Spleen (tissue), 11 donors: ENCODE data around the gene VSIG2. TPM values are rescaled to one million over a fixed set of nuclear protein-coding genes. Genes with fewer than 3 reads are reported as not detected.
A peak's percentile ranks its signal among the peaks of the same experiment; 100 is the strongest.

Source experiments
- DNase-seq: peaks from one replicate; pipeline ENCODE4 v3.0.0-alpha.2; 2020
- H3K27ac ChIP-seq, 8 donors: fragments of 200-600 bp; sonication (generic) in 7 of 8; 1 replicate in 4 of 8; 2 replicates in 4 of 8; pipeline versions ENCODE4 v1.5.0 to v1.8.0; 2016 to 2021; ENCODE audit warnings: inconsistent platforms in 4 of 8, mild to moderate bottlenecking in 4 of 8, moderate library complexity in 1 of 8
- H3K27me3 ChIP-seq, 7 donors: fragments of 200-600 bp; sonication (generic) in 6 of 7; replicated peaks in 1 of 7; 1 replicate in 4 of 7; 2 replicates in 3 of 7; pipeline versions ENCODE4 v1.5.0 to v1.8.0; 2016 to 2021; ENCODE audit warnings: inconsistent platforms in 3 of 7, mild to moderate bottlenecking in 1 of 7
- H3K36me3 ChIP-seq, 6 donors: fragments of 200-600 bp; sonication (generic) in 5 of 6; 1 replicate in 4 of 6; 2 replicates in 2 of 6; pipeline versions ENCODE4 v1.5.0 to v1.8.0; 2016 to 2021; ENCODE audit warnings: inconsistent platforms in 2 of 6
- H3K4me1 ChIP-seq, 6 donors: fragments of 200-600 bp; sonication (generic) in 5 of 6; 1 replicate in 3 of 6; 2 replicates in 3 of 6; pipeline versions ENCODE4 v1.5.0 to v1.8.0; 2016 to 2021; ENCODE audit warnings: inconsistent platforms in 3 of 6
- H3K4me3 ChIP-seq, 8 donors: fragments of 200-600 bp; sonication (generic) in 7 of 8; 1 replicate in 4 of 8; 2 replicates in 4 of 8; pipeline versions ENCODE4 v1.5.0 to v1.8.0; 2016 to 2021; ENCODE audit warnings: inconsistent platforms in 4 of 8, mild to moderate bottlenecking in 4 of 8, moderate library complexity in 2 of 8
- H3K9me3 ChIP-seq, 8 donors: fragments of 200-600 bp; sonication (generic) in 7 of 8; 1 replicate in 4 of 8; 2 replicates in 4 of 8; pipeline versions ENCODE4 v1.5.0 to v1.8.0; 2016 to 2021; ENCODE audit warnings: inconsistent platforms in 4 of 8
- POLR2A ChIP-seq, 3 donors: fragments of 450-650 bp; IDR thresholded peaks; one replicate each; pipeline ENCODE4 v1.5.1; 2017; ENCODE audit warnings: antibody characterized with exemption in 3 of 3, mild to moderate bottlenecking in 1 of 3
- POLR2AphosphoS5 ChIP-seq, 3 donors: sonication (generic); formaldehyde crosslinking; IDR thresholded peaks; one replicate each; pipeline ENCODE4 v1.5.1; 2017; ENCODE audit warnings: antibody characterized with exemption in 3 of 3
- WGBS, 5 donors: extraction: QIAGEN DNeasy Blood & Tissue Kit in 3 of 5; methylation state at CpG; one replicate each; pipeline versions ENCODE4 v1.1.5 to v1.1.7; 2013 to 2018; 5-methylcytosine and 5-hydroxymethylcytosine counted together
- intact Hi-C: fragments of 100-400 bp; cut with DNase I; formaldehyde crosslinking; loops from one replicate; pipeline ENCODE4 v1.15.0; 2023; ENCODE audit warnings: low total_unique reads
- polyA plus RNA-seq, 3 donors: library from polyadenylated mRNA; stranded (reverse); fragments of 200-250 nt; gene quantifications; one replicate each; pipeline ENCODE4 v1.2.1, GENCODE V29; 2013
- total RNA-seq, 7 donors: library from RNA; depleted of rRNA in 3 of 7; stranded (reverse); fragments of >200 nt in 3 of 7; fragmentation: NEBNext Ultra II Directional in 4 of 7; extraction: Animal tissue kit (Norgen Biotek cat#: 25700) in 4 of 7; gene quantifications; one replicate each; pipeline versions ENCODE4 v1.1.0 to v1.2.1, GENCODE V29; 2016 to 2021
- TF ChIP-seq, protein P1 (sequence below), 11 experiments: fragments of 200-600 bp in 7 of 11; fragments of 450-650 bp in 4 of 11; sonication (generic) in 4 of 11; IDR thresholded peaks in 8 of 11; conservative IDR thresholded peaks in 3 of 11; 1 replicate in 7 of 11; 2 replicates in 4 of 11; pipeline versions ENCODE4 v1.4.0 to v1.8.0; 2016 to 2021; ENCODE audit warnings: antibody characterized with exemption in 11 of 11, inconsistent platforms in 4 of 11, mild to moderate bottlenecking in 1 of 11
- donor health status: healthy with polysubstance abuse.
- donor health status: DM: no; HTN: no; CAD: no; lungs with moderate emphysema.
- donor health status: DM: no; HTN: no; CAD: no.
- donor health status: Bipolar disorder and iron deficiency.
- donor health status: healthy.
- donor health status: DM: no; HTN: no; CAD: no.
- donor health status: DM: yes; HTN: yes; CAD: no.

Gene VSIG2
- total and polyA plus RNA-seq, 10 donors: 0.43 to 2.1 (median 1.2) TPM; not detected in 3

DNA sequence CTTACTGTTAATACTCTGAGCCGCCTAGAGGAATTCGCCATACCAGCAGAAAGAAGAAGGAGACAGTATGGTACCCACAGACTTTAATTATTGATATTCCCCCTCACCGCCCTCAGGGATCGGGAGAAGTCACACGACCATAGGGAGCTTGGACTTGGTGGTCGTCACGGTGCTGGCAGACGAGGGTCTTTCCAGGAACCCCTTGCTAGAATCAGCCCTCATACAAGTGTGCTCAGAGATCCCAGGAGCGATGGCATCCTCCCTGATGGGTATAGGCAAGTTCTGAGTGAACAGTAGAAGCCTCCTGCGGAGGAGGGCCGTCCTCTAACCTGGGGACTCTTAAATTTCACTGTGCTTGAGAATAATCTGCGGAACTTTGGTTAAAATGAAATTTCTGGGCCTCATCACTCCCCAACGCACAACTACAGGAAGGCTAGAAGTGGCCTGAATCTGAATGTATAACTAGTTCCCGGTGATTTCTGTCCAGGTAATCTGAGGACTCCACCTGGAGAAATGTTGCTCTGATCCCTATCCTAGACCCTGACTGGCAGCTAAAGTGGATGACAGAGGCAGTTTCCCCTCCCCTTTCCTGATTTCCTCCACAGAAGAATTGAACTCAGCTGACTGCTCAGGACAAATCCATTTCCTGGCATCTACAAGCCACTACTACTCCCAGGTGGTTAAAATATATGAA, 4.5 kb downstream of the VSIG2 start:
- peaks cover 0 to 19% (median 0%) of the 10 kb centered on the region in 7 donors for H3K27me3 ChIP-seq
- H3K4me3 ChIP-seq: peak overlapping the region in 1 of 8 donors; percentile 80
- H3K4me1 ChIP-seq: peaks cover 0 to 71% (median 56%) of the 10 kb centered on the region in 6 donors
- no peaks in the 10 kb centered on the region for H3K36me3 ChIP-seq
- TF ChIP-seq, protein P1, sequence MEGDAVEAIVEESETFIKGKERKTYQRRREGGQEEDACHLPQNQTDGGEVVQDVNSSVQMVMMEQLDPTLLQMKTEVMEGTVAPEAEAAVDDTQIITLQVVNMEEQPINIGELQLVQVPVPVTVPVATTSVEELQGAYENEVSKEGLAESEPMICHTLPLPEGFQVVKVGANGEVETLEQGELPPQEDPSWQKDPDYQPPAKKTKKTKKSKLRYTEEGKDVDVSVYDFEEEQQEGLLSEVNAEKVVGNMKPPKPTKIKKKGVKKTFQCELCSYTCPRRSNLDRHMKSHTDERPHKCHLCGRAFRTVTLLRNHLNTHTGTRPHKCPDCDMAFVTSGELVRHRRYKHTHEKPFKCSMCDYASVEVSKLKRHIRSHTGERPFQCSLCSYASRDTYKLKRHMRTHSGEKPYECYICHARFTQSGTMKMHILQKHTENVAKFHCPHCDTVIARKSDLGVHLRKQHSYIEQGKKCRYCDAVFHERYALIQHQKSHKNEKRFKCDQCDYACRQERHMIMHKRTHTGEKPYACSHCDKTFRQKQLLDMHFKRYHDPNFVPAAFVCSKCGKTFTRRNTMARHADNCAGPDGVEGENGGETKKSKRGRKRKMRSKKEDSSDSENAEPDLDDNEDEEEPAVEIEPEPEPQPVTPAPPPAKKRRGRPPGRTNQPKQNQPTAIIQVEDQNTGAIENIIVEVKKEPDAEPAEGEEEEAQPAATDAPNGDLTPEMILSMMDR (IDR thresholded peaks at IDR 0.05 in 8 of 11, conservative IDR thresholded peaks at IDR 0.05 in 3 of 11): no peak
- TF ChIP-seq POLR2A (IDR thresholded peaks at IDR 0.05) (no peak), POLR2AphosphoS5 (IDR thresholded peaks at IDR 0.05) (no peak)
- whole genome bisulfite sequencing, 5 donors: 72 to 84% (median 78%) methylated on average over 14 of the region's 14 CpGs
- no peaks in the 10 kb centered on the region for H3K9me3 ChIP-seq
- peak overlapping the region in 7 of 8 donors; percentile 7 to 91 (median 85) for H3K27ac ChIP-seq
- DNase-seq: no peak
- intact Hi-C loops: no loop called here

DNA sequence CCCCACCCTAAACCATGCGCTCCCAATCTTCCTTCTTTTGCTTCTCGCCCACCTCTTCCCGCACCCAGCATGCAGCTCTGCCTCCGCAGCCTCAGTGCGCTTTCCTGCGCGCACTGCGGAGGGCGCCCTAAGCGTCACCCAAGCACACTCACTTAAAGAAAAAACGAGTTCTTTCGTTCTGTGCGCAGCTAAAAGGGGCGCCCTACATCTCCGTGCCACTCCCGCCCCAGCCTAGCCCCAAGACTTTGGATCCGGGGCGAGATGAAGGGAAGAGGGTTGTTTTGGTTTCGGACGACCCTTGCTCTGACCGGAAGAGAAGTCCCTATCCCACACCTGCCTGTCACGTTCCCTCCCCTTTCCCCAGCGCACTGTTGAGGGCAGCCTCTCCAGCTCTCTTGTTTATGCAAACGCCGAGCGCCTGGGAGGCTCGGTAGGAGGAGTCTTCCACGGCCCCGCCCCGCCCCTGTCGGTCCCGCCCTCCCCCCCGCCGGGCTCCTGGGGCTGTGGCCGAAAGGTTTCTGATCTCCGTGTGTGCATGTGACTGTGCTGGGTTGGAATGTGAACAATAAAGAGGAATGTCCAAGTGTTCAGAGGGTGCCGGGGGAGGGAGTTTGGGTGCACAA, 5.3 kb downstream of the VSIG2 start:
- Histone ChIP-seq H3K4me1 (peaks cover 0 to 63% (median 49%) of the 10 kb centered on the region in 6 donors), H3K9me3 (no peaks in the 10 kb centered on the region), H3K36me3 (no peaks in the 10 kb centered on the region), H3K27ac (peak overlapping the region; percentile 70 to 91 (median 84)), H3K4me3 (peak overlapping the region; percentile 52 to 80 (median 60)), H3K27me3 (peaks cover 0 to 16% (median 0%) of the 10 kb centered on the region in 7 donors)
- intact Hi-C loops: no loop called here
- TF ChIP-seq POLR2AphosphoS5 (IDR thresholded peaks at IDR 0.05) (peak; percentile 77 to 89 (median 89)), POLR2A (IDR thresholded peaks at IDR 0.05) (peak in 1 of 3 donors; percentile 68)
- TF ChIP-seq, protein P1 (IDR thresholded peaks at IDR 0.05 in 8 of 11, conservative IDR thresholded peaks at IDR 0.05 in 3 of 11): peak in 10 of 11 experiments; percentile 41 to 68 (median 56)
- 2 to 5% (median 3%) methylated on average over 34 to 37 of the region's 37 CpGs for WGBS, 5 donors
- peak; percentile 93 for DNase-seq

DNA sequence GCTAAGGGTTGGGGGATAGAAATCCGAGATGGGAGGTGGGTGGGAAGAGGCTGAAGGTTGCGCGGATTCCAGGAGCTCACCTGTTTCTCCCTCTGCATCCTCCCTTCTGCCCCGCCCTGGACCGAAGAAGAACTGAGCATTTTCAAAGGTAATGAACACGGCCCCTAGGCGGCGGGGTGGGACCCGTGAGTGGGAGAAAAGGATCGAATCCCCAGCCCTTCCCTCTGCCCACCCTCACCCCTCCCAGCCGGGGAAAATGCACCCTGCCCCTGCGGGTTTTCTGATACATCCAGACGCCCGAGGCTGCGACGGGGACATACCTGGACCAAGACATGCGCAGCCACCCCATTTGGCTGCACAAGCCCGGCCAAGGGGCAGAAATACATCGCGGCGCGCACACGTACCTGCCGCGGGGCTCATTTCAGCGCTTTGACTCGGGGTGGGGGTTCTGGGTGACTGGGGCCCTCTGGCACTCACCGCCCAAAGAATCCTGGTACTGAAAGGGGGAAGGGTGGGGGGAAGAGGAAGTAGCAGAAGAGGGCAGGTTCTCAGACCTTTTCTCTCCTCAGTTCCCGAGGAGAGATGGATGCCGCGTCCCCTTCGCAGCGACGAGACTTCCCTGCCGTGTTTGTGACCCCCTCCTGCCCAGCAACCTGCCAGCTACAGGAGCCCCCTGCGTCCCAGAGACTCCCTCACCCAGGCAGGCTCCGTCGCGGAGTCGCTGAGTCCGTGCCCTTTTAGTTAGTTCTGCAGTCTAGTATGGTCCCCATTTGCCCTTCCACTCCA, 6.0 kb downstream of the VSIG2 start:
- peaks cover 0 to 15% (median 0%) of the 10 kb centered on the region in 7 donors for H3K27me3 ChIP-seq
- no peaks in the 10 kb centered on the region for H3K9me3 ChIP-seq
- TF ChIP-seq POLR2AphosphoS5 (IDR thresholded peaks at IDR 0.05): no peak
- TF ChIP-seq, protein P1 (IDR thresholded peaks at IDR 0.05 in 8 of 11, conservative IDR thresholded peaks at IDR 0.05 in 3 of 11): peak in 1 of 11 experiments; percentile 23
- peak overlapping the region; percentile 70 to 91 (median 84) for H3K27ac ChIP-seq
- H3K4me1 ChIP-seq: peaks cover 0 to 64% (median 46%) of the 10 kb centered on the region in 6 donors
- H3K36me3 ChIP-seq: no peaks in the 10 kb centered on the region
- peak; percentile 89 for DNase-seq
- 11 to 16% (median 14%) methylated on average over 28 to 41 of the region's 41 CpGs for WGBS, 5 donors
- H3K4me3 ChIP-seq: peak overlapping the region; percentile 52 to 80 (median 60)
- intact Hi-C loops: no loop called here
